HG02970 (cell line): ENCODE measurements around the gene DUSP23.

Experiments used
- ATAC-seq: cut with Tn5 transposase; IDR thresholded peaks from one replicate; pipeline ENCODE4 v1.9.1; 2021; ENCODE audit warnings: mild to moderate bottlenecking, moderate library complexity, moderate number of reproducible peaks; ENCODE audit not compliant: unreplicated experiment, low FRiP score

Gene DUSP23

GRCh38 chr1:159780583-159781582 is at the start of gene DUSP23:
DUSP23 (plus strand) TSS chr1:159780962; CDS start chr1:159781101, 139 bp downstream.
- ATAC-seq = peak; percentile 95

GRCh38 chr1:159737238-159737916 is 43.4 kb upstream of the DUSP23 start:
- no peak for ATAC-seq

DNA sequence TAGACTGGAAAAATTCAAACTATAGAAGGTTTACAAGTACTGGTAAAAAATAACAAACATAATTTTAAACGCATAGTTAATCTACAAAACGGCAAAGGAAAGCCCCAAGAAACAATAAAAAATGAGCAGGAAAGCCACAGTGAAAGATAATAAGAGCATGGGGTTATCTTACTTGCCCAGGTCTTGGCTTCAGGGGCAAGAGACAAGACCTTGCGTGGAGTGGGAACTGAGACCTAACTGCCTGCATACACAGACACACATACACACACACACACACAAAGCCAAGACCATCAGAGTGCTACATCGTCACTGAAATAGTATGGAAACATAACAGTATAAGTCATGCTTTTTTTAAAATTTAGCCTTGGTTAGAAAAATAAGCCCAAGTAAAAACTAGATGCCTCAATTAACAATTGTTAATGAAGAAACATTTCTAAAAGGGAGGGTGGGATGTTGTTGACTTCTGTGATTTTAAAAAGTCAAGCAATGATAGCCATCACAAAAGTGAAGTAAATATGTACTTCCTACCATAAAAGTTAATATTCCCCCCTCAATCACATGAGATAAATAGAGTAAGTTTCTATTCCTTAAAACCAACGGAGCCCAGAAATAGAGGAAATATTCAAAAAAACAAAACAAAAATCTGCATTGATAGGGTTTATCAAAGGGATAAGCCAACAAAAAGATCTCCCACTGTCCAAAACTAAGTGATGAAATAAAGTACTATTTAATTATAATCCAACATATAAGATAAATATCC is 36.9 kb upstream of the DUSP23 start:
- ATAC-seq = no peak

- no peak for ATAC-seq
Measured at GRCh38 chr1:159746666-159747065, 34.1 kb upstream of the DUSP23 start.

DNA sequence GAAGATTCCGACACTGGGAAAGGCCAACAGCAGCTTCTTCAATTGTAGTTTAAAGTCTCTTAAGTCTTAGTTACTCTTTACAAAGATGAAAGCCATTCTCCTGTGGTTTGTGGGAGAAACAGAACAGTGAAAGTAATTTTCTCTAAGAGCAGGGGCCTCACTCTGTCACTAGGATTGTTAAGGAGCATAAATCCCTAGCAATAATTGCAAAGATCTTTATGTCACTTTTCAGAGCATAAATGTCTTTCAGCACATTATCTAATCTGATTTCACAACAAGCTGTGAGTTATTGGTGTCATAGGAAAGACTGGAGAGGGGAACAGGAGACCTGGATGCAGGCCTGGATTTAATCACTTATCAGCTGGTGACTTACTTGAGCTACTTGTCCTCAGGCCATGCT is 32.4 kb upstream of the DUSP23 start:
- no peak for ATAC-seq

- no peak for ATAC-seq
Measured at GRCh38 chr1:159749630-159750029, 31.1 kb upstream of the DUSP23 start.

DNA sequence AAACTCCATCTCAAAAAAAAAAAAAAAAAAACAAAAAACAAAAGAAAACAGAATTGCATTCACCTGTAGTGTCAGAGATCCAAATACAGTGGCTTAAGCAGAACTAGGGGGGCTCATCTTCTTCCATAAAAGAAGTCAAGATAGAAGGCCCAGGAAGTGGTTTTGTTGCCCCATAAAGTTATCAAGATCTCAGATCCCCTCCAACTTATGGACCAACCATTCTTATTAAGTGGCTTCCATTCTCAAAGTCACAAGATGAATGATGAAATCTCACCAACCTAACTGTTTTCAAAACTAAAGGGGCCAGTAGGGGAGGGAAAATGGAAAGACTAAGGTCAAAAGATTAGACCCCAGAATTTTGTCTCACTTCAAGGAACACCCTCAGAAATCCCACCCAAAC is 30.1 kb upstream of the DUSP23 start:
- ATAC-seq = no peak

GRCh38 chr1:159751031-159751430 is 29.7 kb upstream of the DUSP23 start:
- ATAC-seq = no peak

GRCh38 chr1:159752135-159752580 is 28.6 kb upstream of the DUSP23 start:
- no peak for ATAC-seq

GRCh38 chr1:159753386-159753785 is 27.4 kb upstream of the DUSP23 start:
- no peak for ATAC-seq

DNA sequence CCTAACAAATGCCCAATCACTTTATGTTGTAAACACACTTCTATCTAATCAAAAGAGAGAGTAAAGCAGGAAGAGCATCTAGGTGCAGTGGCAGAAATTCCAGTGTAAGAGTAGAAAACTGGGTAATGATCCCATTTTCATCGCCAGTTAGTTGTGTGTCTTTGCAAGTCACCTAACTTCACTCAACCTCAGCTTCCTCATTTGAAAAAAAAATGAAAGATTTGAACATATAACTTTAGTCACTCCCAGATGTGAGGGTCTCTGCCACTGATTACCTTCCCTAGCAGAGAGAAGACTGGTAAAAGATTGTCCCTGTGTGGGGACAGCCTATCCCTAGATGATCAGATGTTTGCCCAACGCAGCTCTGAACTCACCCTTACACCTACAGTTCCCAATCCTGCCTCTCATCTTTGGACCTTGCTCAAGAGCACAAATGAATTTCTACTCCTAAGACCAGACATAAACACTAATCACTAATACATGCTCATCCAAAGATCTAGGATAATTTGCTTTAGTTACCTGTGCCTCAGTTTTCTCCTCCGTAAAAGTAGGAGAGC is 25.2 kb upstream of the DUSP23 start:
- ATAC-seq = no peak

DNA sequence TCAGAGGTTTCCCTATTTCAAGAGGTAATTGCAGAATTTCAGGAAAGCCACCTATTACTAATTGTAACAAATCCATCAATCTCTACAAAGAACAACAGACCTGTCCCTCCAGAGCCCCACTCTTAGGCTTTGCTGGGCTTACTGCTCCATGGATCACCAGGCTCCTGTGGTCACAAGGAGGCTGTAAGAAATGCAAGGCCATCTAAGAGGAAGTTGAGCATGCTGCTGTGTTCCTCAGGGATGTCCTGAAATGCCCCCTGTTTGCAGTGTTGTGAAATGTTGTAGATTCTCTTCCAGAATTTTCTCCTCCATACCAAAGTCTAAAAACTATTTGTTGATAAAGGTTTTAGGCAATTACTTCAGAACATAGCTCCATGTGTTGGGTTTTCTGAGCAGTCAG is 24.4 kb upstream of the DUSP23 start:
- ATAC-seq = no peak

- ATAC-seq = no peak
Measured at GRCh38 chr1:159763686-159764085, 17.1 kb upstream of the DUSP23 start.

- no peak for ATAC-seq
Measured at GRCh38 chr1:159765806-159766205, 15.0 kb upstream of the DUSP23 start.

DNA sequence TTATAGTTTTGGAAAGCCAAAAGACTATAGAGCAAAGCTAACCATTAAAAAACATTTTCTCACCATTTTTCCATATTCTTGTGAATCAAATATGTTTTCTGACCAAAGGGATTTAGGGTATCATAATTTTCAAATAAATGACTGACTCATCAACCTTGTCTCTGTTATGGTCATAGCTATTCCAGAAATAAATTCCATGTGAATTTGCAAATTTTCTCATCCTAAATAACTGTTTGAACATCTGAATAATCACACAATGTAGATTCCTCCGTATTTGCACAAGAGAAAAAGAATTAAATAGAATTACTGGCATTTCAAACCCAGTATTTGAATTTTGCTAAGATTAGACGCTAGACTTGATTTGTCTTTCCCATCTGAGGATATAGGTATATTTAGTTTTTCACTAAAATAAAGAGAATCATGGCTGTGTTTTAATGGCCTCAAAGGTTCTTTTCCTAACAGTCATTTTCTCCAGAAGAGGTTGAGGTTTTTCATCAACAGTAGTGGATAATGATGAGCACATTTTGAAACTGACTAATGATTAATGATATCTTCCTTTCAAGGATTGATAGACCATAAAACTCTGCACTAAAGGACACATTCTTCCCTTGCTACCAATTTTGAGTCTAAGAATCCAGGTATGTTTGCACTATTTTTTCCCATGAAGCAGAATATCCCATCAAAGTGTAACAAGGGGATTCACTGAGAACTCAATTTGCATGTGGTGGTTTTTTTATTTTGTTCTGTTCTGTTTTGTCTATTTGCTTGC is 9.5 kb upstream of the DUSP23 start:
- no peak for ATAC-seq

DNA sequence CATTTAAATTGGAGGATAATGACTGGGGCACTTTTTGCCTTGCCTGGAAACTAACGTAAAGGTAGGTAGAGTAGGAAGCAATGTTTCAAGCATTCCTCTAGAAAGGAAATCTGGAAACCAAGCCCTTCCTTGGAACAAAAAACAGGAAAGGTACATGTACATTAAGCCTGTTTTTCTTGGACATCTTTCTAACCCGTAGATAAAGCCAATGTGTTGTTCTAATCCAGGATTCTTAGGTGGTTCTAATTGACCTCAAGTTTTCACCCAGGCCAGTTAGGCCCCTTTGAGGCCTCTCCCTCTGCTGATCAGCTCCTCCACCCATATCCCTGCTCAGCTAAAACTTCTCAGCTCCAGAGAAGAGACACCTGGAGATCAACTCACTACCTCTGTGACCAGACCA is 6.3 kb upstream of the DUSP23 start:
- ATAC-seq = no peak

- ATAC-seq = no peak
Measured at GRCh38 chr1:159775716-159776115, 5.0 kb upstream of the DUSP23 start.

DNA sequence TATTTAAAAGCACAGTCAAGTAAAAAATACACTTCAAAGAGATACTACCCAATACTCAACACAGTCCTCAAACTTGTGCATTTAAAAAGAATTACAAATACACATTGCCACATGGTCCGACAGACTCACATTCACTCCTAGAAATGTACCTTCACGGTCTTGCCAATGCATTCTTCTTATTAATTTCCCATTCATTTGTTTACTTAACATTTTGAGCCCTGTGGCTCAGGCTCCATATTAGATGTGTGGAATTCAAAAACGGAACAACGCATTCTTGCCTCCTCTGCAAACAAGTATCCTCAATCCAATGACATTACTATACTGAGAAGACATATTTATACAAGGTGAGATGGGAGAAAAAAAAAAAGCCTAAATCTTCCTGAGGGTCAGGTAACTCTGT is 2.5 kb upstream of the DUSP23 start:
- no peak for ATAC-seq

DNA sequence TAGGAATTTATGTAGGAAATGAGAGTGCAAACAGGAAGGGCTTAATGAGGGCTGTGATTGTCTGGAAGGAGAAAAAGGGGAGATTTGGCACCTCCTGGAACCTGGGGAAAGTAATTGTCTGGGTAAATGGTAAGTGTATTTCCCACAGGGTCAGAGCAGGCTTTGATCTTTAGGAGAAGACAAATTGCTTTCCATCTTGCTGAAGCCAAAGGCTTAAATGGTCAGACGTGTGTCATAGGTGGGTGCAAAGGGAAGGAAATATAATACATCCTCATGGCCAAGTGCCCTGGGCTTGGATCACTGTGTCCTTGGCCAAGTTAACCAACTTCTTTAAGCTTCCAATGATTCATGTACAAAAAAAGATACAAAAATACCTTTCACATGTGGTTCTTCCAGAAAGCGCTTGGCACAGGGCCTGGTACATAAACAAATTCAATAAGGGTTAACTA is 1.3 kb upstream of the DUSP23 start:
- no peak for ATAC-seq

- no peak for ATAC-seq
Measured at GRCh38 chr1:159781992-159782391, 1.2 kb downstream of the DUSP23 start.
